NK-92 (cell line): ENCODE measurements around the gene P2RX5.

ENCODE experiments used
- DNase-seq: peaks from one replicate; lab custom pipeline; 2025; ENCODE audit not compliant: unreplicated experiment; lab: John Stamatoyannopoulos, UW

P2RX5 gene

DNA sequence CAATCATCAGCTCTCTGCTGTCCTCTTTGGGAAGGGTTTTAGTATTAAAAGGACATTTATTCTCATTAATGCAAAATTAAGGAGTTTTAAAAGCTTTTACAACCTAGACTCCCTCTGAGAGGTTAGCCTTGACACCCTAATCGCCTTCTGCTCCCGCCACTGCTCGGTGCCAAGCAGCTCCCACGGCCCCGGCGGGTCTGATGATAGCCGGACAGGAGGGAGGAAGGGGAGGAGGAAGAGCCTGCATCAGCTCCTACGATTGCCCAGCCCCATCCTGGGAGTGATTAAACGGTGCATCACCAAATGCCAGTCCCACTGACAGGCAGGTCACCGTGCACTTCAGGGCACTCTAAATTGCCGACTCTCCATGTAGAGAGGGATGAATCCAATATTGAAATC, 68.2 kb downstream of the P2RX5 start:
- DNase-seq, result no peak

GRCh38 chr17:3626831-3627768, 68.9 kb downstream of the P2RX5 start:
- no peak for DNase-seq
